ENCODE data around the gene NEUROD6. TPM values are rescaled to one million over a fixed set of nuclear protein-coding genes. Genes with fewer than 3 reads are reported as not detected.

Gene NEUROD6
- total RNA-seq: not detected

DNA sequence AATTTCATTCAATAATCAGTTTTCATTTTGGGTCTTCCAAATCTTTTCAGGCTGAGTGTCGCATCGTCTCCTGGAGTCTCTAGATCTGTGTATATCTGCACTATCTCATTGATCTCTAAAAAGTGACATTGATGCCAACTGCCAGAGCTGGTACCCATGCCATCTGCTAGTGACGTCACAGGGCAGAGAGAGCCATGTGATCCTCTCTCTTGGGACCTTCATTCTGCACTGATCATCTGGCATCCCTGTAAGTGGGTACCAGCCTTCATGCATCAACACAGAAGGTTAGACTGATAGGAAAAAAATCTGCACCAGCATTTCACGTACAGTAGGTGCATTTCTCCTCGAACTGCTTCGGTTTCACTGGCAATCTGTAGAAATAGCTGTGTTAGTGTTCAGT, at the start of gene NEUROD6:
NEUROD6 (minus strand) TSS at position 124 of the 400 bp plus-strand sequence. CDS start 1,458 bp downstream, outside the sequence.
- Histone ChIP-seq H3K36me3 (no peaks in the 10 kb centered on the region), H3K4me1 (peaks cover 0 to 9% (median 2%) of the 10 kb centered on the region in 4 donors), H3K27me3 (peaks cover 48% of the 10 kb centered on the region), H3K9me3 (no peaks in the 10 kb centered on the region), H3K27ac (no peak within 1 kb of the TSS), H3K4me3 (no peak within 1 kb of the TSS)
- TF ChIP-seq, protein P1, sequence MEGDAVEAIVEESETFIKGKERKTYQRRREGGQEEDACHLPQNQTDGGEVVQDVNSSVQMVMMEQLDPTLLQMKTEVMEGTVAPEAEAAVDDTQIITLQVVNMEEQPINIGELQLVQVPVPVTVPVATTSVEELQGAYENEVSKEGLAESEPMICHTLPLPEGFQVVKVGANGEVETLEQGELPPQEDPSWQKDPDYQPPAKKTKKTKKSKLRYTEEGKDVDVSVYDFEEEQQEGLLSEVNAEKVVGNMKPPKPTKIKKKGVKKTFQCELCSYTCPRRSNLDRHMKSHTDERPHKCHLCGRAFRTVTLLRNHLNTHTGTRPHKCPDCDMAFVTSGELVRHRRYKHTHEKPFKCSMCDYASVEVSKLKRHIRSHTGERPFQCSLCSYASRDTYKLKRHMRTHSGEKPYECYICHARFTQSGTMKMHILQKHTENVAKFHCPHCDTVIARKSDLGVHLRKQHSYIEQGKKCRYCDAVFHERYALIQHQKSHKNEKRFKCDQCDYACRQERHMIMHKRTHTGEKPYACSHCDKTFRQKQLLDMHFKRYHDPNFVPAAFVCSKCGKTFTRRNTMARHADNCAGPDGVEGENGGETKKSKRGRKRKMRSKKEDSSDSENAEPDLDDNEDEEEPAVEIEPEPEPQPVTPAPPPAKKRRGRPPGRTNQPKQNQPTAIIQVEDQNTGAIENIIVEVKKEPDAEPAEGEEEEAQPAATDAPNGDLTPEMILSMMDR (IDR thresholded peaks at IDR 0.05): no peak
- no peak for TF ChIP-seq POLR2A (IDR thresholded peaks at IDR 0.05)
- TF ChIP-seq POLR2AphosphoS5 (IDR thresholded peaks at IDR 0.05): no peak
- TF ChIP-seq EP300 (IDR thresholded peaks at IDR 0.05; ENCODE audit: low read depth): no peak
- no peak for DNase-seq
- 60 to 89% methylated on average over 2 to 6 of the region's 6 CpGs for WGBS, 2 donors (ENCODE audit: low coverage in 1 of 2)
- intact Hi-C loops (cut with DNase I; ENCODE audit: low total_unique reads): no loop called here
- in situ Hi-C loops (cut with MboI; ENCODE audit: low pct_ligation_motif_present in 1 of 4, low pct_unique_long_range_greater_than_20kb in 1 of 4, low sequenced_read_pairs in 3 of 4): no loop called here

DNA sequence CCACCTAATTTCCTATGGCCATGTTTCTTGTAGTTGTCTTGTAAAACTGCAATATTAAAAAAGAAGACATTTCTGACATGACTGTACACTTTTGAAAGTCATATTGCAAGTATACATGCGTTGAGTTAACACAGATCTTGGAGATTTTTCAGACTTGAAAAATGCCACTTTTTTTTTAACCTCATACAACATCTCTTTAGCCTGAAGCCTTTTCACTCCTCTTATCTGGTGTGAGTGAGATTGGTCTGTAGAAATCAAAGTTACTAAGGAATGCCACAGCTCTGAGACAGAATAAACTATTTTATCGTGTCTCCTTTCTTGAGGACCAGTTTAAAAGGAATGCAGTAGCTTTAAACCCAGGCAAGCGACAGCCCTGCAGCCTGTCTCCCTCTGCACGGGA, 43.9 kb upstream of the NEUROD6 start:
- DNase-seq: no peak
- WGBS, 2 donors (ENCODE audit: low coverage in 1 of 2): 69 to 75% methylated on average over 2 to 4 of the region's 4 CpGs

DNA sequence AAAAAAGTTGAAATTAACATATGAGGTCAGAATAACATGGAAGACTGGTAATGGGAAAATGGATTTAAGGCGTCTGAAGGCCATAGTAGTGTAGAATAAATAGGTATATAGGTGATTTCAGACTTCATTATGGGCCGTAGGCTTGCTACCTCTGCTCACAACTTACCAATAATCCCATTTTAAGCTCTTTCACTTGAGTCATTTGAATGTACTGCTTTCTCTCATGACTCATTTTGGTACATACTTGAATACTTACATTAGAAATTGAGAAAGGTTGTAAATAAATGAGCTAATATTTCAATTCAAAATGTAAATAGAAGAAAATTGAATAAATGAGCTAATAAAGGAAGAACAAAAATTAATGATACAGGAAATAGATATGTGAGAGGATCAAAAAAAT, 42.2 kb upstream of the NEUROD6 start:
- intact Hi-C loops (cut with DNase I; ENCODE audit: low total_unique reads): no loop called here
- Histone ChIP-seq H3K27me3 (no peaks in the 10 kb centered on the region), H3K27ac (no peak overlapping the region), H3K4me3 (no peak overlapping the region), H3K9me3 (no peaks in the 10 kb centered on the region), H3K36me3 (no peaks in the 10 kb centered on the region), H3K4me1 (no peaks in the 10 kb centered on the region)
- no peak for TF ChIP-seq POLR2AphosphoS5 (IDR thresholded peaks at IDR 0.05)
- TF ChIP-seq EP300 (IDR thresholded peaks at IDR 0.05; ENCODE audit: low read depth): no peak
- TF ChIP-seq, protein P1 (IDR thresholded peaks at IDR 0.05): no peak
- in situ Hi-C loops (cut with MboI; ENCODE audit: low pct_ligation_motif_present in 1 of 4, low pct_unique_long_range_greater_than_20kb in 1 of 4, low sequenced_read_pairs in 3 of 4): no loop called here
- 70 to 77% methylated on average over 2 of the region's 2 CpGs for WGBS, 2 donors (ENCODE audit: low coverage in 1 of 2)
- DNase-seq: no peak

More for the DNA sequence above, 43.9 kb upstream of the NEUROD6 start:
- TF ChIP-seq POLR2AphosphoS5 (IDR thresholded peaks at IDR 0.05) (no peak), EP300 (IDR thresholded peaks at IDR 0.05; ENCODE audit: low read depth) (no peak), POLR2A (IDR thresholded peaks at IDR 0.05) (no peak)
- TF ChIP-seq, protein P1 (IDR thresholded peaks at IDR 0.05): no peak
- no peak overlapping the region for H3K4me3 ChIP-seq
- no peaks in the 10 kb centered on the region for H3K9me3 ChIP-seq
- no peaks in the 10 kb centered on the region for H3K4me1 ChIP-seq
- no peaks in the 10 kb centered on the region for H3K27me3 ChIP-seq
- H3K27ac ChIP-seq: no peak overlapping the region
- in situ Hi-C loops (cut with MboI; ENCODE audit: low pct_ligation_motif_present in 1 of 4, low pct_unique_long_range_greater_than_20kb in 1 of 4, low sequenced_read_pairs in 3 of 4) (no loop called here), intact Hi-C loops (cut with DNase I; ENCODE audit: low total_unique reads) (no loop called here)
- H3K36me3 ChIP-seq: no peaks in the 10 kb centered on the region

DNA sequence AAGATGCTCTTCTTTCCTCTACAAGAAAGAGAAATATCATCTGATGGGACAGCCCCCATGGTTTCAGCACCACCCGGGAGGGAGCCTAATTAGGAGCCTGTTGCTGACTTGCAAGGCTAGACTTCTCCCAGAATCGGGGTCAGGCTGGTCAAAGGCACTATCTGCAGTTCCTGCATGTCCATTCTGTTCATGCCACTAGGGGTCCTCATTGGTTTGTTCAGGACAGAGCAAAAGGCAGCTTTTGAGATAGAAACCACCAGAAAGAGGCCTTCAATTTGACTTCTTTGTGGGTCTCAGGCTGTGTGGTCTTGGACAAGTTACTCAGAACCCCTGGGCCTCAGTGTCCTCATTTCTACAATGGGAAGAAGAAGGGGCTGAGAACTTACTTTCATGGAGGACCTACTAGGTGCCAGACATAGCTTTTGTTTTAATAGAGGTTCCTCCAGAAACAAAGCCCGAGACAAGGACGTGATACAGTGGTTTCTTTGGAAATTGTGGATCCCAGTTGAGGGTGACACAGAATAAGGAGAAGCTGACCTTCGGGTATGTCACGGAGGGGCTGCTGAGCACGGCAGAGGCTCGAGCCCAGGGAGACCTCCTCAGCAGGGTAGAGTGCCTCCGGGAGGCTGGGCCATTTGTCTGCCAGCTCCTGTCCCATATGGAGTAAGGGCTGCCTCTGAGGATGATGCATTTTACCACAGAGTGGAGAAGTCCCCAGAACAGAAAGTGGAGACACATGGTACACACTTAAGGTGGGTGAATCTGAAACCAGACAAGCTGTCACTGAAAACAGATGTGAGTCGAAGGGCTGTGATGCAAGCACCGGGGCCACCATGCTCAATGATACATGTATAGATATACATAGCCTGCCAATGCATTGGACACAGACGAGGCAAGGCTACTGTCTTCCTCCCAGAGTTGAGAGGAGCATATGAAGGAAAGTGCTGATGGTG, 33.1 kb upstream of the NEUROD6 start:
- no peak for TF ChIP-seq POLR2AphosphoS5 (IDR thresholded peaks at IDR 0.05)
- TF ChIP-seq, protein P1 (IDR thresholded peaks at IDR 0.05): peak; percentile 39 to 56 (median 54)
- no peak for TF ChIP-seq EP300 (IDR thresholded peaks at IDR 0.05; ENCODE audit: low read depth)
- peak; percentile 20 for DNase-seq
- Histone ChIP-seq H3K27me3 (no peaks in the 10 kb centered on the region), H3K27ac (no peak overlapping the region), H3K36me3 (no peaks in the 10 kb centered on the region), H3K4me1 (peaks cover 0 to 3% (median 0%) of the 10 kb centered on the region in 4 donors), H3K4me3 (no peak overlapping the region), H3K9me3 (no peaks in the 10 kb centered on the region)
- in situ Hi-C loops (cut with MboI; ENCODE audit: low pct_ligation_motif_present in 1 of 4, low pct_unique_long_range_greater_than_20kb in 1 of 4, low sequenced_read_pairs in 3 of 4): no loop called here
- intact Hi-C loops (cut with DNase I; ENCODE audit: low total_unique reads): no loop called here
- whole genome bisulfite sequencing, 2 donors (ENCODE audit: low coverage in 1 of 2): 48 to 76% methylated on average over 3 to 12 of the region's 12 CpGs

Measured in transverse colon (tissue), 4 donors.